ENCODE results near the gene CEACAM19.
"Not testable (repeated sequence)": the region's sequence is repeated elsewhere in the genome, so short reads cannot be mapped to it uniquely, and the experiment has no call there.

CEACAM19 gene

DNA sequence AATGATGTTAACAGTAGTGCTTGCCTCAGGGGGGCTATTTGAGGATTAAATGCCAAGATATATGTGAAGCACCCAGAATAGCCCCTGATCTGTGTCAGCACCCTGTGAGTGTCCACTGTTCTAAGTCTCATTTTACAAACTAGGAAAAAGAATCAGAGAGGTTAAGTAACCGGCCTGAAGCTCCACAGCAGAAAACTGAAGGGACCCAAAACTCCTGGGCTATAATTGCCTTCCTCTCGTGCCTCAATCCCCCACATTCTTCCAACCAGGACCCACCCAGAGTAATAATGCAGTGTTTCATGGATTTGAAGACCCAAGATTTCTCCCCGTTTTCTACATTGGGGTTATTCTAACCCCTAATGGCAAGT, 25.2 kb upstream of the CEACAM19 start:
- DNase-seq, result no peak

DNA sequence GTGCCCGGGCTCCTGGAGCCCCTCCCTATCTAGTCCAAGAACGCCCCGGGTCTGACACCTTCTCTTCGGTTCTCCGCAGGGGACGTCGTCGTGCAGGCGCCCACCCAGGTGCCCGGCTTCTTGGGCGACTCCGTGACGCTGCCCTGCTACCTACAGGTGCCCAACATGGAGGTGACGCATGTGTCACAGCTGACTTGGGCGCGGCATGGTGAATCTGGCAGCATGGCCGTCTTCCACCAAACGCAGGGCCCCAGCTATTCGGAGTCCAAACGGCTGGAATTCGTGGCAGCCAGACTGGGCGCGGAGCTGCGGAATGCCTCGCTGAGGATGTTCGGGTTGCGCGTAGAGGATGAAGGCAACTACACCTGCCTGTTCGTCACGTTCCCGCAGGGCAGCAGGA, 24.1 kb upstream of the CEACAM19 start:
- no peak for DNase-seq

DNA sequence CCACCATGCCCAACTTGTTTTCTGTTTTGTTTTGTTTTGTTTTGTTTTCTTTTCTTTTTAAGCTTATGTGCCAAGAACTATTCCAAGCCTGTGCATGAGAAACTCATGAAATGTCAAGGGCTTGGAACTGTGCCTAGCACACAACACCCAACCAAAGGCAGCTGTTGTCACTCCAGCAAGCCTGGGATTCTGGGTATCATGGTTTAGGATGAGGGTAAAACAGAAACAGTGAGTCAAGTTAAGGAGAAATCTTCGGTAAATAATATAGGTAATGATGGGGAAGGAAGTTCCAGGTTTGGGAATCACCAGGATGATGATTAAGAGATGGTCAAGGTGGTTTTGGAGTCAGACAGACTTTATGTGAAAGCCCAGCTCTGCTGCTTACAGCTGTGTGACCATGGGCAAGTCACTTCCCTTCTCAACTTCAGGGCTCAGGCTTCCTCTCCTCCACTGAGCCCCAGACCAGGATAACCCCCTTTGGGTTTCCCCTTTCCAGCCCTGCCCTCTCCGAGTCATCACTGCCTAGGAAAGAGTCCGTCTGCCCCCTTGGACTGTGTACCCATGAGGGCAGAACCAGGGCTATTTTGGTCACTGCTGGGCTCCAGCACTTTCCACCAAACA, 22.5 kb upstream of the CEACAM19 start:
- no peak for DNase-seq

DNA sequence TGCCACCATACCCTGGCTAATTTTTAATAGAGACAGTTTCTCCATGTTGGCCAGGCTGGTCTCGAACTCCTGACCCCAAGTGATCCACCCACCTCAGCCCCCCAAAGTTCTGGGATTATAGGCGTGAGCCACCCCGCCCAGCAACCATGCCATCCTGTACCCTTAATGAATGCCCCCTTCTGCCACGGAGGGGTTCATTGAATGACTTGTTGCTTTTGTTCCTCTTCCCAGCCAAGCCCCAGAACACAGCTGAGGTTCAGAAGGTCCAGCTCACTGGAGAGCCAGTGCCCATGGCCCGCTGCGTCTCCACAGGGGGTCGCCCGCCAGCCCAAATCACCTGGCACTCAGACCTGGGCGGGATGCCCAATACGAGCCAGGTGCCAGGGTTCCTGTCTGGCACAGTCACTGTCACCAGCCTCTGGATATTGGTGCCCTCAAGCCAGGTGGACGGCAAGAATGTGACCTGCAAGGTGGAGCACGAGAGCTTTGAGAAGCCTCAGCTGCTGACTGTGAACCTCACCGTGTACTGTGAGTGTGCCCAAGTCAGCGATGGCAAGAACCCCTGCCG, 21.6 kb upstream of the CEACAM19 start:
- no peak for DNase-seq

DNA sequence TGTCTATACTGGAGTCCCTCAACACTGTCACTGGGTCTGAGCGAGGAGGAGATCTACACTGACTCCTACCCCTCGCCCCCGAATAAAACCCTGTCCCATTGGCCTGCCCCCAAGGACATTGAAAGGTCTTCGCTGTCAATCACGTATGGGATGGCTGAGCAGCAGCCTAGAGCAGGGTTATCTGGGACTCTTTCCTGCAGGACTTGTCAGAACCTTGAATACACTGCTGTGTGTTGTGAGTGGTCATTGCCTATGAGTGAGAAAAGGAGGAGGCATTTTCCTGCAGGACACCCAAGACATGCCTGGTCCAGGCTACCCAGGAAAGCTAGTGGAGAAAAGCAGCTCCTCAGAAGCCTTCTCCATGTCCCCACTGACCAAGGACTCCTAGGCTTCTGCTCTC, 17.9 kb upstream of the CEACAM19 start:
- DNase-seq, result no peak

DNA sequence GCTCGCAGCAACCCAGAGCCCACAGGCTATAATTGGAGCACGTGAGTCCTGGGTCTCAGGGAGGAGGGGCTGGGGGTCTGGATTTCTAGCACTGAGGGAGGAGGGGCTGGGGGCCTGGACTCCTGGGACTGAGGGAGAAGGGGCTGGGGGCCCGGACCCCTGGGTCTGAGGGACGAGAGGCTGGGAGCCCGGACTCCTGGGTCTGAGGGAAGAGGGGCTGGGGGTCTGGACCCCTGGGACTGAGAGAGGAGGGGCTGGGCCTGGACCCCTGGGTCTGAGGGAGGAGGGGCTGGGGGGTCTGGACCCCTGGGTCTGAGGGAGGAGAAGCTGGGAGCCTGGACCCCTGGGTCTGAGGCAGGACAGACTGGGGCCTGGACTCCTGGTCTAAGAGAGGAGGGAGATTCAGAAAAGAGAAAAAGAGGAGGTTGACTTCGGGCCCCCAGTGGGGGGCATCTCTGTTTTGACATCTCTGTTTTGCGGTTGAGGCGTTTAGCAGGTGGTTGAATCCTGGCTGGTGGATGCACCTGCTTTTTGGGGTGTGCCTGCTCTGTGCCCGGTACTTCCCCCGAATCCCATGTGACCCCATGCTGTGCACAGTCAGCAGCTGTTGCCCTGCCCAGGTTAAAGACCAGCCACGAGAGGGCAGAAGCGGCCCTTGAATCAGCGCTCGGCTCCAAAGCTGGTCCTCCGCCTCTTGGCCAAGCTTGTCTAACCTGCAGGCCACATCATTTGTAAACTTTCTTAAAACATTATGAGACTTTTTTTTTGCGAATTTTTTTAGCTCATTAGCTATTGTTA, 17.1 kb upstream of the CEACAM19 start:
- DNase-seq, result no peak

DNA sequence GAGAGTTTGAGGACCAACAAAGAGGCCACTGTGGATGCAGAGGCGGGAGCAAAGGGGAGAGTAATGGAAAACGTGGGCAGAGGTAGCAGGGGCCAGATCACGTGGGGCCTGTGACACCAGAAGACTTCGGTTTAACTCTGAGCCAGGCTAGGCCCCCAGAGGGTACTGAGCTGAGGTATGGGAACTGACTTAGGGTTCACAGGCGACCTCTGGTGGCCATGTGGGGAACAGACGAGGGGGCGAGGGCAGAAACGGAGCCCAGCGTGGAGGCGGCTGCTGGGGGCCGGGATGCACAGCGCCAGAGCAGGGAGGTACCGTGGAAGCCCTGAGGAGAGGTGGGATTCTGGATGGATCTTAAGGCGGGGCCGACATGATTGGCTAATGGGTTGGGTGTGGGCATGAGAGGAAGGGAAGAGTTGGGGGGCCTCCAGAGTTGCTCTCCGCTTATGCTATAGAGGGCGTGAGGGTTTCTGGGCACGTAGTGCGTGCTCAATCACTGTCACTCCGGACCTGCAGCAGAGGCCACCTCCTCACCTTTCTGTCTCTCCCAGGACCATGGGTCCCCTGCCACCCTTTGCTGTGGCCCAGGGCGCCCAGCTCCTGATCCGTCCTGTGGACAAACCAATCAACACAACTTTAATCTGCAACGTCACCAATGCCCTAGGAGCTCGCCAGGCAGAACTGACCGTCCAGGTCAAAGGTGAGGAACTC, 13.9 kb upstream of the CEACAM19 start:
- no peak for DNase-seq

DNA sequence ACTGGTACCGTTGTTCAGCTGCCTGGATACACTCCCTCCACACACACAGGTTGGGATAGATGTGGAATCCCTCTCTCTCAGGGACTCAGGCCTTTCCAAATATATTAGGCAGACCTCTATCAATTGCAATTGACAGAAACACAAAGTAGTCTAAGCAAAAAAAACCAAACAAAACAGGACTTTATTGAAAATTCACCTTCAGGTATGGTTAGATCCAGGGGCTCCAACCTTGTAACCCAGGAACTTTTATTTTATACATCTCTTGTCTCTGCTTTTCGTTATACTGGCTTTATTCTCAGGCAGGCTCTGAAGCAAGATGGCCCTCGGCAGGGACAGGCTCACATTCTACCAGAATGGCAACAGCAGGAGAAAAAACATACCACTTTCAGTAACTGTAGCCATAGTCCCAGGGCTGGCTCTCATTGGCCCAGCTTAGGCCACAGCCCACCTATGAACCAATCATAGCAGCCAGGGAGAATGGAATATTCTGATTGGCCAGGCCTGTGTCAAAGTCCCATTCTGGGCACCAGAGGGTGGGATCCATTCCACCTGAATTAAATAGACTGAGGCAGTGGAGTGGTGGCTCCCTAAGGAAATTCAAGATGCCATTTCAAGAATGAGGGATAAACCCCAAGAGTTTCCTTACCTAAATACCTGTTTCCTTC, 13.1 kb upstream of the CEACAM19 start:
- DNase-seq, result no peak

DNA sequence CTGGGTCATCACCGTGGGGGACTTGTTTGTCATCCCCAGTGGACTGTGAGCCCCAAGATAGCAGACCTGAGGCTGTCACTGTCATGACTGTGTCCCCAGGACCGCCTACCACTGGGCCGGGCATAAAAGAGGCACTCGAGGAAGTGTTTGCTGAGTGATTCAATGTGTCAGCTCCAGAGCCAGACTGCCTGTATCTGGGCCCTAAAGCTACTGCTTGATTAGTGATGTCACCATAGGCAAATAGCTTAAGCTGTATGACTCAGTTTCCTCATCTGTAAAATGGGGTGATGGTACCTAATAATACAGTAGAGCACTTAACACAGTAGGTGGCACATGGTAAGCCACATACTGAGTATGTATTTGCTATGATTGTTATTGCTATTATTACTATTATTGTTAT, 11.2 kb upstream of the CEACAM19 start:
- DNase-seq, result no peak

DNA sequence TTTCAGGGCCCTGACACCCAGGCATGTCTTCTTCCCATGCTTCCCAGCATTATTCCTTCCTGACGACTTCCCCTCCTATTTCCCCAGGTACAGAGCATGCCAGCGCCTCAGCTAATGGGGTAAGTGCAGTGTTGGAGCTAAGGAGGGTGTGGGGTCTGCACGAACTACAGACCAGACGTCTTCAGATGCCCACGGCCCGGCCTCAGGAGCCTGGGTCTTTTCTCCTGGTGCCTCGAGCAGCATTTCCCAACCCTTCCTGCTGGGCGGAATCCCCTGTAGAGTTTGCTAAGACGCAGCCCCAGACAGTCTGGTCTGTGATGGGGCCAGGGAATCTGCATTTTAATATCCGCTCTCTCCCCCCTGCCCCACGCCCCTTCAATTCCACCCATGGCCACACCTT, 10.1 kb upstream of the CEACAM19 start:
- no peak for DNase-seq

DNA sequence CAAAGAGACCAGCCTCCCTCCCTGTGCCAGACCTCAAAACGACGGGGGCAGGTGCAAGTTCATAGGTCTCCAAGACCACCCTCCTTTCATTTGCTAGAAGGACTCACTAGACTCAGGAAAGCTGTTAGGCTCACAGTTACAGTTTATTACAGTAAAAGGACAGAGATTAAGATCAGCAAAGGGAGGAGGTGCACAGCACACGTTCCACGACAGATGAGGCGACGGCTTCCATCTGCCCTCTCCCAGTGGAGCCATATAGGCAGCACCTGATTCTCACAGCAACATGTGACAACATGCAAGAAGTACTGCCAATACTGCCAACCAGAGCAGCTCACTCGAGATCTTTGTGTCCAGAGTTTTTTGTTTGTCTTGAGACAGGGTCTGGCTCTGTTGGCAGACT, 9.4 kb upstream of the CEACAM19 start:
- no peak for DNase-seq

DNA sequence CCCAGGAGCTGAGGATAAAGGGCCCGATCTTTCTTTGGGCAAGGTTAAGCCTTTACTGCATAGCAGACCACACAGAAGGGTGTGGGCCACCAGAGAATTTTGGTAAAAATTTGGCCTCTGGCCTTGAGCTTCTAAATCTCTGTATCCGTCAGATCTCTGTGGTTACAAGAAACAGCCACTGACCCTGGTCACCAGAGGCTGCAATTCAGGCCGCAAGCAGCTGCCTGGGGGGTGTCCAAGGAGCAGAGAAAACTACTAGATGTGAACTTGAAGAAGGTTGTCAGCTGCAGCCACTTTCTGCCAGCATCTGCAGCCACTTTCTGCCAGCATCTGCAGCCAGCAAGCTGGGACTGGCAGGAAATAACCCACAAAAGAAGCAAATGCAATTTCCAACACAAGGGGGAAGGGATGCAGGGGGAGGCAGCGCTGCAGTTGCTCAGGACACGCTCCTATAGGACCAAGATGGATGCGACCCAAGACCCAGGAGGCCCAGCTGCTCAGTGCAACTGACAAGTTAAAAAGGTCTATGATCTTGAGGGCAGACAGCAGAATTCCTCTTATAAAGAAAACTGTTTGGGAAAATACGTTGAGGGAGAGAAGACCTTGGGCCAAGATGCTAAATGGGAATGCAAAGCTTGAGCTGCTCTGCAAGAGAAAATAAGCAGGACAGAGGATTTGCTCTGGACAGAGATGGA, 8.4 kb upstream of the CEACAM19 start:
- DNase-seq, result no peak

DNA sequence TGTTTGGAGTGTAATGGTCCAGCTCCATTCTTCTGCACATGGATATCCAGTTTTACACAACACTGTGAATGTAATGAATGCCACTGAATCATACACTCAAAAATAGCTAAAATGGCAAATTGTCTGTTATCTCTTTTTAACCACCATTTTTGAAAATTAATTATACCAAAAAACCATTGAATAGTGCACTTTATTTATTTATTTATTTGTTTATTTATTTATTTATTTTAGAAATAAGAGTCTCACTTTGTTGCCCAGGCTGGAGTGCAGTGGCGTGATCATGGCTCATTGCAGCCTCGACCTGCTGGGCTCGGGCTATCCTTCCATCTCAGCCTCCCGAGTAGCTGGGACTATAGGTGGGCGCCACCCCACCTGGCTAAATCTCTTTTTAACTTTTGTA, 7.3 kb upstream of the CEACAM19 start:
- DNase-seq, result no peak

DNA sequence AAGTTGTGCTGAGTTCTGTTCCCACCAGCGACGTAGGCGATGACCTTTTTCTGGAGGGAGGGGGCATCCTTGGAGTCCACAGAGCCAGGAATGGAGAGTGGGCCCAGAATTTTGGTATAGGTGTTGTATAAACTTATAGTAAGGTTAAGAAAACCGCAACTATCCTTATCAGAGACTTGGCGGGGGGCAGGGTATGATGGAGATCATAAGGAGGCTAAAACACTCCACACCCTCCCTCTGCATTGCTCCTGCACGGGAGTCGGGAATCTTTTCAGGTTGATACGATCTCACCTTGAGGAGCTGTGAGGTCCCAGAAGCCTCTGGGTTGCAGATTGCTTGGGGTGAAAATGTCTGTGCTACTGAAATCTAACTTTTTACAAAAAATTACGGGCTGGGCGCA, 6.3 kb upstream of the CEACAM19 start:
- no peak for DNase-seq

DNA sequence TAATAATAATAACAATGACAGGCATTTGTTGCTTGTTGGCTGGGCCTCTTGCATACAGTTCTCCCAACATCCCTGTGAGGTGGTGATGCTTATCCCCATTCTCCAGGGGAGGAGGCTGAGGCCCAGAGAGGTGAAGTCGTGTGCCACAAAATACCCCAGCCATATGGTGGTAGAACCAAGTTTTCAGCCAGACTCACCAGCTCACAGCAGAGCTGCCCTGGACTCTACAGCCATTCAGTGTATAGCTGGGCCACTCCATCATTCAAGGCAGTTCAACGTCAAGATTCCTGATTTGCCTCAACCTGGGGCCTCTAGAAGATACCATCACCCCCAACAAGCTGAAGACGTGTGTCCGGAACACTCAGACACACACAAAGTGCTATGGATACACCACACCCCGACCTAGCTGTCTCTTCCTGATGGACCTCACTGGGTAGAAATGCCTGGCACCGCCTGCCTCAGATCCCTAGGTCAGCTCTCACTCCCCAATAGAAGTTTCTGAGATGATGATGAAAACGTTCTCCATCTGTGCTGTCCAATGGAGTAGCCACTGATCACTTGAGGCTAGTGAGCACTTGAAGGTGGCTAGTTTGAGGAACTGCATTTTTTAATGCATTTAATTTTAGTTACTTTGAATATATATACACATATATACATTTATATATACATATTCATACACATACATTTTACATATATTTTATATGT, 4.3 kb upstream of the CEACAM19 start:
- no peak for DNase-seq

DNA sequence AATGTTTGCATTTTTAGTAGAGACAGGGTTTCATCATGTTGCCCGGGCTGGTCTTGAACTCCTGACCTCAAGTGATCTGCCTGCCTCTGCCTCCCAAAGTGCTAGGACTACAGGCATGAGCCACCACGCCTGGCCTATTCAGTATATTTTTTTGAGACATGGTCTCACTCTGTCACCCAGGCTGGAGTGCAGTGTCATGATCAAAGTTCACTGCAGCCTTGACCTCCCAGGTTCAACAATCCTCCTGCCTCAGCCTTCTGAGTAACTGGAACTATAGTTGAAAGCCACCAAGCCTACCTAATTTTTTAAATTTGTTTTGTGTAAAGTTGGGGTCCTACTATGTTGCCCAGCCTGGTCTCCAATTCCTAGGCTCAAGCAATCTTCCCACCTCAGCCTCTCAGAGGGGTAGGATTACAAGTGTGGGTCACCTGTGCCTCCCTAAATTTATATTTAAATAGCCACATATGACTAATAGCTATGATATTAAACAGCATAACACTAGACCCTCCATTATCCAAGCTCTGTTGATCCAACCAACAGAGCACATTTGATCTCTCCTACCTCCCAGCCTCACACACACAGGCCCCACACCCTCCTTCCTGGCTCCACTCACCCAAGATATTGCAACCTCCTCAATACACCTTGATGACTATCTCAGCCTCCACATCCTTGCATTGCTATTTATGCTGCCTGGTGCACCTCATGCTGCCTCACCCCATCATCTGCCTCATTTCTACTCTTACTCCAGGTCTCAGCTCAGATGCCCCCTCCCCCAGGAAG, 2.1 kb upstream of the CEACAM19 start:
- no peak for DNase-seq

DNA sequence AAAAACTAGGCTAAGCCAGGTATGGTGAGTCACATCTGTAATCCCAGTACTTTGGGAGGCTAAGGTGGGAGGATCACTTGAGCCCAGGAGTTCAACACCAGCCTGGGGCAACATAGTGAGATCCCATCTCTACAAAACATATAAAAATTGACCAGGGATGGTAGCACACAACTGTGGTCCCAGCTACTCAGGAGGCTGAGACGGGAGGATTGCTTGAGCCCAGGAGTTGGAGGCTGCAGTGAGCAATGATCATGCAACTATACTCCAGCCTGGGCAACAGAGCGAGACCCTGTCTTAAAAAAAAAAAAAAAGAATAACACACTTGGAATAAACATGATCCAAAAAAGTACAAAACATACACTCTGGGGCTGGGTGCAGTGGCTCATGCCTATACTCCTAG, 1.3 kb upstream of the CEACAM19 start:
- DNase-seq, result not testable (repeated sequence)

DNA sequence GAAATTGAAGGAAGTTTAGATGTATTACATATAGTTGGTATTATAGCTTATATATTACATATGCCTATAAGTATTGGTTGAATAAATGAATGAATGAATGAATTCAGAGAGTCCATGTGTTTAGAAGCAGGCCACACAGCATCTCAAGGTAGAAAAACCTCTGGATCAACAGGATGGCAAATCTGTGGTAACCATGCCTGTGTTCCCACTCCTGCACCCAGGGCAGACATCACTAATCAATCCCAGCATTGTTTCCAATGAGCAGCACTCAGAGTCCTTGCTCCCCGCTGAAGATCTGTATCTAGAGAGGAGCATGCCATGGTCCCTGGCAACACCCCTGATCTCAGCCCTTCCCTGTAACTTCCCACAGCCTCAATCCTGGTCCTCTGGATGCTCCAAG, 944 bp downstream of the CEACAM19 start:
- no peak for DNase-seq

DNA sequence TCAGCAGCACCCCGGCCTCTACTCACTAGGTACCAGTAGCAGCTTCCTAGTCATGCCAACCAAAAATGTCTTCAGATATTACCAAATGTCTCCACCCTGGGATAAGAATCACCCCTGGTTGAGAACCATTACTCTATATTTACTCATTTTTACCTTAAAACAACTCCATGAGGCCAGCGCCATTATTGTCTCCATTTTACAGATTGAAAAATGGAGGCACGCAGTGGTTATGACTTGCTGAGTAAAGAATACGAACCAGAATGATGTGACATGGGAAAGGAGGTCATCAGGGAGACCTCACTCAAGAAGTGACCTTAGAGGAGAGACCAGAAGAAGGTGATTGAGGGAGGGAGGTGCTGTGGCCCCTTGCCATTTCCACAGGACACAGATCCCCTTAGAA, 2.2 kb downstream of the CEACAM19 start:
- no peak for DNase-seq

DNA sequence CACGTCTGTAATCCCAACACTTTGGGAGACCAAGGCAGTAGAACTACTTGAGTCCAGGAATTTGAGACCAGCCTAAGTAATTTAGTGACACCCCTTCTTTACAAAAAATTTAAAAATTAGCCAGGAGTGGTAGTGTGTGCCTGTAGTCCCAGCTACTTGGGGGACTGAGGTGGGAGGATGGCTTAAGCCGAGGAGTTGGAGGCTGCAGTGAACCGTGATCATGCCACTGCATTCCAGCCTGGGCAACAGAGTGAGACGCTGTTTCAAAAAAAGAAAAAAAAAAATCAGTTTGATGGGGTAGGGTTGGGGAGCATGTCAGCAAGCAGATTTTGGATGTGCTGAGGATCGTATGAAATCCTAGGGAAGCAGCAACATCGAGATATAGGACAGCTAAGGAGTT, 4.2 kb downstream of the CEACAM19 start:
- no peak for DNase-seq

All from NCI-H446 treated with DMSO at 0.1 percent for 48 hours (cell line).